IPS DF 4.7 (cell line): ENCODE measurements around the gene STK36.

ENCODE experiments used
- DNase-seq: peaks from one replicate; pipeline ENCODE4 v3.0.0-alpha.2; 2013; ENCODE audit warnings: low spot score; ENCODE audit errors: extremely low read depth

STK36 gene

DNA sequence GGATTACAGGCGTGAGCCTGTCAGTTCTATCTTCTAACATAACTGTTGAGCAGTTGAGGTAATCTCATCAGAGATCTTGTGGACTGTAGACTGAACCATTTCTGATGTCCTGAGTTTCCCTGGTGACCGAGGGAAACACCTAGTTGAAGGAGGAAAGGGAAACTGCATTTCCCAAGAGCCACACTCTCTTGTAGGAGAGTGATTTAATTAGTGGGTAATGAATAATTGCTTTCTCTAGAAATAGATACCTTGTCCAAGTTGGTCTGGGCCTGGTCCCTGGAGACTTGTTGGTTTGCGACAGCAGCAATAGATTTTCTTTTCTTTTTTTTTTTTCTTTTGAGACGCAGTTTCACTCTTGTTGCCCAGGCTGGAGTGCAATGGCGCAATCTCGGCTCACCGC, 46.2 kb downstream of the STK36 start:
- no peak for DNase-seq

DNA sequence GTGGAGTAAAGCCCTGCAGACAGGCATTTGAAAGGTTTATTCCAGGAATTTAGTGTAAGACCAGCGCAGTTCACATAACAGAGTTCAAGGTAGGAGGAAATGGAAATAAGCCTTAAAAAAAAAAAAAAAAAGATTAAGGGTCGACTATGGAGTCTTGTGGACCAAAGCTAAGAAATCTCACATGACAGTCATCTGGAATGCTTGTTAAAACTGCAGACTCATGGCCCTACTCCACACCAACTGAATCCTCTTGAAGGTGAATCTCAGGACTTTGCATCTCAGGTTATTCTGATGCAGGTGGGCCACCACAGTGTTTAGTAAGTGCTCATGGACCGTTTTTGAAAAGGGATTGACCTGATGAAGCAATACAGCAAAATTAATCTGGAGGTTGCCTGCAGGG, 47.6 kb downstream of the STK36 start:
- no peak for DNase-seq

DNA sequence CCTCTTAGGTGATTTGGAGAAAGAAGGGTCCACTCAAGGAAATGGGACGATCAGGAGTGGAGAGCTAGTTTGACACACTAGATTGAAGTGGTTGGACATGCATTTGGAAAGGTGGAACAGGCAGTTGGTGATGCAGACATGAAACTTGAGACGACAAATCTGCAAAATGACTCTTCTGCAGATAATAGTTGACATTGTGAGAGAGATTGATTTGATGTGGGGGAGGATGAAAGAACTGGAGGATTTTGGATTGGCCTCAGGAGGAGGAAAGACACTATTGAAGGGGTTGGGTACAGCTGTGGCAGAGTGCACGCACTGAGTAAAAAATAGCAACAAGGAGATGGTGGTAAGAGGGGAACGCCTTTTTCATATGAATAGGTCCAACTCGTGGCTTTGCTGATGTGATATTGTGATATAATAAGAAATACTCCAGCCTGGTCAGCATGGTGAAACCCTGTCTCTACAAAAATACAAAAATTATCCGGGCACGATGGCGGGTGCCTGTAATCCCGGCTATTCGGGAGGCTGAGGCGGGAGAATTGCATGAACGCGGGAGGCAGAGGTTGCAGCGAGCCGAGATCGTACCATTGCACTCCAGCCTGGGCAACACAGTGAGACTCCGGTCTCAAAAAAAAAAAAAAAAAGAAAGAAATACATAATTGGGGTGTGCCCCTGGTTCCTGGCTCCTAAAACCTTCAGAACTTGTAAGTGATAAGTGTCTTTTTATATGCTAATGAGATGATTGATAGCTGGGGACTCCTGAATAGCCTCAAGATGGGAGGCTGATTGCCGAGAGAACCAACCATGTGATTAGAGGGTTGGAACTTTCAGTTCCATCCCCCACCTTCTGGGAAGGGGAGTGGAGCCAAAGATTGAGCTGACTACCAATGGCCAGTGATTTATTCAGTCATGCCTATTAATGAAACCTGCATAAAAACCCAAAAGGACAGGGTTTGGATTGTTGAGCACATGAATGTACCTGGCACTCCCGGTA, 48.5 kb downstream of the STK36 start:
- no peak for DNase-seq

DNA sequence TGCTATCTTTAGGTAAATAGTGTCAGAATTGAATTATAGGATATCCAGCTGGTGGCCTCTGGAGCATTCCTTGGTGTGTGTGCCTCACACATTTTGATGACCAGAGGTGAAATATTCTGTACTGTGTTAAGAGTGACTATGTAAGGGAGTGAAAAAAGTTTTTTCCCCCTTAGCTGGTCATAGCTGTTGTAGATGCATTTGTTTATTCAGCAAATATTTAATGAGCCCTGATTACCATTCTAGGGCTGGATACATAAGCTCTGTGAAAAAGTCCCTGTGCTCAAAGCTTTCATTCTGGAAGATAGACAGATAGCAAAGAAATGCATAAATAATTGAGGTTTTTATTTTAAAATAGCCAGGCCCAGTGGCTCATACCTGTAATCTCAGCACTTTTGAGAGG, 49.6 kb downstream of the STK36 start:
- DNase-seq, result no peak

DNA sequence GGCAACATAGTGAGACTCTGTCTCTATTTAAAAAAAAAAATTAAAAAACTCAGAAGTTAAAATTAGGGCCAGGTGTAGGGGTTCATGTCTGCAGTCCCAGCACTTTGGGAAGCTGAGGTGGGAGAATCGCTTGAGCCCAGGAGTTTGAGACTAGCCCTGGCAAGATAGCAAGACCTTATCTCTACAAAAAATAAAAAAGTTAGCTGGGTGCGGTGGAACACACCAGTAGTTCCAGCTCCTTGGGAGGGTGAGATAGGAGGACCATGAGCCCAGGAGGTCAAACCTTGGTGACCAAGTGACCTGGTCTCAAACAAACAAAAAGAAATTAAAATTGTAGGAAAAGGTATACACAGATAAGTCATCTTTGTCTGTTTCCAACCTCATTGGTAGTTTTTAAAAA, 50.0 kb downstream of the STK36 start:
- no peak for DNase-seq

DNA sequence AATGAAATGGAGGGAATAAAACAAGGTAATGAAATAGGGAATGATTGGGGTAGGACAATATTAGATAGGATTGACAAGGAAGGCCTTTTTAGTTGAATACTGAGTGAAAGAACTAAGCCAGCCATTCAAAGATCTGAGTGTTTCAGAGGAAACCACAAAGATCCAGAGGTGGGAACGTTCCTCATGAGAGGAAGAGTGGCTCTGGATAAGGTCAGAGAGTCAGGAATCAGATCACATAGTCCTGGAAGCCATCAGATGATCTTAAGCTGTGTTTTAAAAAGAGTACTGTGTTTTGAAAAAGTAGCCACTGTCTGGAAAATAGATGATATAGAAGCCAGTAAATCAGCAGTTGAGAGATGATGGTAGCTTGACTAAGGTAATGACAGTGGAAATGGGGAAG, 50.5 kb downstream of the STK36 start:
- no peak for DNase-seq

DNA sequence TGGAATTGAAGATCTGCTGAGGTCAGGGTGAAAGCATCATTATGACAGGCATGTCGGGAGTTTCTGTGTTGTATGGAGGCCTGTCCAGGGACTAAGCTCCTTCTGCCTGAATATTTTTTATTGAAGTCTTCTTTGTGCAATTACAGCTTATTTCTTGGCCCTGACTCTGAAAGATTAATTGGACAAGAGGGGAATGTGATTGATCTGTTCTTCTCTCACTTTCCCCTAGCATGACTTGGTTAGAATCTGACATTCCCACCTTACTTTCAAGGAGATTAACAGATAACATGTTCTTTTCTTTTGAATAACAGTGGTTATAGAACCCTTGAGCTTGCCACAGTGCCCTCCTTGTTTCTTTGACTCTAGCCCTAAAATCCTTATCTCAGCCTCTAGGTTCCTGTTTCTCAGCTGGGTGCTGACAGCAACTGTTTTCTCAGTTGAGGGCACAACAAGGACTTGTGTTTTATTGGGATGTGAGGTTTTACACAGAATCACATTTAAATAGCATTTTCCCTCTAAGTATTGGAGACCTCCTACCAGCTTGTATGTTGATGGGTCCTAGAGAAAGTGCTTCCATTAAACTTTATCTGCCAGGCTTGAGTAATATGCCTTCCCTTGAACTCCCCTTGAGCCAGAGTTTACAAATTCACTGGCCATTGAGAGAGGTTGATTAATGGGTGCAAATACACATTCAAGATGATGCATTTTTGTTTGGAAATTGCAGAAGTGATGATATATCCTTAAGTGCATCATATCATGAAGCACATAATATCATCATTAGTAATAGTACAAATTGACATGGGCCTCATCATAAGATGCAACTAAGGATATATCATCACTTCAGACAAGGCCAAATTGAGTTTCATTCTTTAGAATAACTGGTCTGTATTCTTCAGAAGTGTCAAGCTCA, 51.2 kb downstream of the STK36 start:
- no peak for DNase-seq

DNA sequence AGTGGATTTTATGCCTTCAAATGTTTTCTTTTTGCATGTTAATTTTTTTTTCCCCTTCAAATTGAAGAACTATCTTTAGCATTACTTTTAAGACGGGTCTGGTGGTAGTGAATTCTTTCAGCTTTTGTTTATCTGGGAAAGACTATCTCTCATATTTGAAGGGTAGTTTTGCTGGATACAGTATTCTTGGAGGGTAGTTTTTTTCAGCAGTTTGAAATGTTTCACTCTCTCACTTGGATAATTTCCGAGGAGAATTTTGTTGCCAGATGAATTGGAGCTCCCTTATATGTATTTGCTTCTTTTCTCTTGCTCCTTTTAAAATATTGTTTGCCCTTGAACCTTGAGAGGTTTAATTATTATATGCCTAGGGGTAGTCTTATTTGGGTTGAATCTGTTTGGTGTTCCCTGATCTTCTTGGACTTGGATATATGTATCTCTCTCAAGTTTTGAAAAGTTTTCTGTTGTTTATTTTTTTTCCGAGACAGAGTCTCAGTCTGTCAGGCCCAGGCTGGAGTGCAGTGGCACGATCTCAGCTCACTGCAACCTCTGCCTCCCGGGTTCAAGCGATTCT, 54.2 kb downstream of the STK36 start:
- DNase-seq, result no peak

DNA sequence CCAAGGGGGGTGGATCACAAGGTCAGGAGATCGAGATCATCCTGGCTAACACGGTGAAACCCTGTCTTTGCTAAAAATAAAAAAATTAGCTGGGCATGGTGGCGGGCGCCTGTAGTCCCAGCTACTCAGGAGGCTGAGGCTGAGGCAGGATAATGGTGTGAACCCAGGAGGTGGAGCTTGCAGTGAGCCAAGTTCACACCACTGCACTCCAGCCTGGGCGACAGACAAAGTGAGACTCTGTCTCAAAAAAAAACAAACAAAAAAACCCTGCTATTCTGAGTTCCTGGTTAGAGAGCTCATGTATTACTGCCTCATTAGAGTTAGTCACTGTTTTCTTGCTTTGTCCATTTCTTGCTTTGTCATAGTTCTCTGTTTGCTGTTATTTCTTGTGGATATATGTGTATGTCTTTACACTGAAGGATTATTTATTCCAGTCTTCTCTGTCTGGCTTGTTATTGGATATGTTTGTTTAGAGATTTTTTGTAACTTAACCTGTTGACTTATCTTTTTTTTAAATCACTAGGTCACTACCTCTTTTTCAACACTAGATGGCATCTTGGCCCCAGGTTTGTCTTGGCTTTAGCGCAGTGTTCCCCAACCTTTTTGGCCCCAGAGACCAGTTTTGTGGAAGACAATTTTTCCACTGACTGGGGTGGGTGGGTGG, 55.7 kb downstream of the STK36 start:
- no peak for DNase-seq

DNA sequence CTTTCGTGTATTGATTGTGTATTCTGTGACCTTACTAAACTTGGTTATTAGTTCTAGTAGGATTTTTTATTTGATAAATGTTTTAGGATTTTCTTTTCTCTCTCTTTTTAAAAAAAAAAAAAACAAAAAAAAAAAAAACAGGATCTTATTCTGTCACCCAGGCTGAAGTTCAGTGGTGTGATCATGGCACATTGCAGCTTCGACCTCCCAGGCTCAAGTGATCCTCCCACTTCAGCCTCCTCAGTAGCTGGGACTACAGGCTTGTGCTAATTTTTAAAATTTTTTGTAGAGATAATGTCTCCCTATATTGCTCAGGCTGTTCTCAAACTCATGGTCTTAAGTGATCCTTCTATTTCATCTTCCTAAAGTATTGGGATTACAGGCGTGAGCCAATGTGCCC, 57.8 kb downstream of the STK36 start:
- DNase-seq, result no peak

DNA sequence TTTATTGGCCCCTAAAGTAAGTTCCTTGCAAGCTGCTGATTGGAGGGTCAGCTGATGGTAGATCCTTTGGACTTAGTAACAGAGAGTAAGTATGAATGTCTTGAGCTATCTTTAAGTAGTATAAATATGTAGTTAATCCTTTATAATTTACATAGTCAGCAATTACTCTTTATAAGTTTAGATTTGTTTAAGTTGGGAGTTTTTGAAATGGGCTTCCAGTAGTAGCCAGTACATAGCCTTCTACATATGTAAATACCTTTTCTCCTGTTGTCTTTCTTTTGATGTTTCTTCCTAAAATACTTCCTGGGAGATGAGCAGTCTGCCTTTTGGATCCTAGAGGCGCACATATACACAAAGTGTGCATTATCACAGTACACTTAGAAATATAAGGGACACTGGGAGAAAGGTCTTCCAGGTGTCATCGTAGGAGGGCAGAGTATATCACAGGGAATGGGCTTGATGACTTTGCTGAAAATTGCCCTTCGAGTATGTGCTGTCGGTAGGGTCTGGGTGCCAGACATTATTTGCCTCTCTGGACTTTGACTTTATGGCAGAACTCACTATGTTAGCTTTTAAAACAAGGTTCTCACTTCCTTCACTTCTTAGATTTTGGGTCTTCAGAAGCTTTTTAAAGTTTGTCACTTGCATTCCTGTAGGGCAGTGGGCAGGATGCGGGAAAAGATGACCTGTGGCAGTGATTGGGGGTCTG, 60.3 kb downstream of the STK36 start:
- no peak for DNase-seq

DNA sequence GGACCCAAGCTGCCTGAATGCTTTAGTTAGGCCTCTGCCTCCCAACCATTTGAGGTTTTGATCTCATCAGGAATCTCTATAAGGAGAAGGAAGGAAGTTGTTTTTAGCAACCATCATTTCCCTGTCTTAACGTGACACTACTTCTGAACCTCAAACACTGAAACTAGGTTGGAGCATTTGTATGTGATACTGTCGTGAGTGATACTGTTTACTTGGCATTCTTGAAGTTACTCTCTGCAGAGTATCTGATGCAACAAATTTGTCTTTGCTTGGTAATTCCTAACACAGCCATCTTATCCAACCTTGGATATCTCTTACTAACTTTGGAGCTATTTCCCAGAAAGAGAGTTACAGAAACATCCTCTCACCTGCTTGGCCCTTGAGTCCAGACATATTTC, 60.9 kb downstream of the STK36 start:
- DNase-seq, result no peak

DNA sequence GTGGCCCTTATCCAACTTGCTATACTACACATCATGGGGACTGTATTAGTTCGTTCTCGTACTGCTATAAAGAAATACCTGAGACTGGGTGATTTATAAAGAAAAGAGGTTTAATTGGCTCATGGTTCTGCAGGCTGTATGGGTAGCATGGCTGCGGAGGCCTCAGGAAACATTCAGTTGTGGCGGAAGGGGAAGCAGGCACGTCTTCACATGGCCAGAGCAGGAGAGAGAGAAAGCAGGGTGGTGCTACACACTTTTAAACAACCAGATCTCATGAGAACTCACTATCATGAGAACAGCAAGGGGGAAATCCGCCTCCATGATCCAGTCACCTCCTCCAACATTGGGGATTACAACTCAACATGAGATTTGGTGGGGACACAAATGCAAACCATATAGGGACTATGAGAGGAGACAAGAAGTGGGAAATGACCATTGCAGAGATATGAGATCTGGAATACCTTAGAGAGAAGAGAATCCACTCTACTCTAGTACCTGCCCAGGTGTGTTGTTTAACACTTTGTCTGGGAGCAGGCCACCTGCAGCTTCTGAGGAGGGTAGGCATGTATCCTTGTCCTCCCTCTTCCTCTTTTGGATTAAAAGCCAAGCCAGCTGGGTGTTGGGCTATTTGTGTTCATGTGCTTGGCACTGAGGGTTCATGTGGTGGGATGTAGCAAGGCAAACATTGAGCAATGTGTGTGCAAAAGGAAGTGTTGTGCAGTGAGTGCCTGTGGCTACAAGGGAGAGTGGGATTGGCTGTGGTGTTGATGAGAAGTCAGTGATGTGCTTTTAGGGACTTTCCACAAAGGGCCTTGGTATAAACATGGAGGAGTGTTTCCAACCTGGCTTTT, 61.5 kb downstream of the STK36 start:
- DNase-seq, result no peak

DNA sequence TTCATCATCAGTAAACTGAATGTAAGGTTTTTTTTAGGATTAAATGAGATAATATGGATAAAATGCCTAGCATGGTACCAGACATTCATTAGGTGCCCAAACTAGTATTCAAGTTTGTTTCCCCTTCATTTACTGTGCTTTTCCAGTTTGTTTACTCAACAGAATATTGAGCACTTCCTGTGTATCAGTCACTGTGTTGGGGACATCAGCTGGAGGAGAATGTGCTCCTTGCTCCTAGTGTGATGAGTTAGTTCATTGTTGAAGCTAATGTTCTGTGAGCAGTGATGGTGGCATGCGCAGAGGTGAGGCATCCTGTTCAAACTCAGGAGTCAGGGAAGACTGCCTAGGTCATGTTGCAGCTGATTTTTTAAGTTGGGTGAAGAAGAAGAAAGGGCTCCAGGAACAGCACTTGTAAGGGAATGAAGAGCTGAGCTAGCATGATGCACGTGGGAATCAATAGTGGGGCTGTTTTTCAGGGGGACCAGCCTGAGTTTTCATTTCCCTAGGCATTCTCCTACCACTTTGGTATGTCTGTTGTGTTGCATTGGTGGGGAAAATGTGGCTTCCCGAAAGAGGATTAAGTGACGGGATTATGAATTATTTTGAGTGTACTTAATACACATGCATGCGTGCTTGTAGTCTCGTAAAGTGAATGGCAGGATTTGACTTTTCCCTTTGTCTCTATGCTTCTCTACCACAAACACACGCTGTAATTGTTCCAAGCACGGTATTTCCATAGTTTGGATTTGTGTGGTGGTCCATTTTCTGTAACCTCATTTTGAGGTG, 62.5 kb downstream of the STK36 start:
- no peak for DNase-seq

DNA sequence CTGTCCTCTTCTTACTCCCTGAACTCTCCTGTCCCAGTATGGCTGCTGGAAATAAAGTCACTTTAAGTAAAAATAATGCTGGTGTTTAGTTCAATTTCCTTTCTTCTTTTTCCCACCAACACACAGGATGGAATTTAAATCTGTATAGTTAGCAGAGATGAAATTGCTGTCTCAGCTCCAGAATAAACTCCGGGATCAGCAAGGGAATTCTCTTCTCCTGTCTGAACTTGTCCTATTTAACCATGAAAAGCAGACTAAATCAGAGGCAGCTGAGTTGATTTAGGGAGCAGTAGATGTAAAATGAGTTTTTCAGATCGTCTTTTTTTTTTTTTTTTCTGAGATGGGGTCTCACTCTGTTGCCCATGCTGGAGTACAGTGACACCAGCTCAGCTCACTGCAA, 64.6 kb downstream of the STK36 start:
- DNase-seq, result no peak

DNA sequence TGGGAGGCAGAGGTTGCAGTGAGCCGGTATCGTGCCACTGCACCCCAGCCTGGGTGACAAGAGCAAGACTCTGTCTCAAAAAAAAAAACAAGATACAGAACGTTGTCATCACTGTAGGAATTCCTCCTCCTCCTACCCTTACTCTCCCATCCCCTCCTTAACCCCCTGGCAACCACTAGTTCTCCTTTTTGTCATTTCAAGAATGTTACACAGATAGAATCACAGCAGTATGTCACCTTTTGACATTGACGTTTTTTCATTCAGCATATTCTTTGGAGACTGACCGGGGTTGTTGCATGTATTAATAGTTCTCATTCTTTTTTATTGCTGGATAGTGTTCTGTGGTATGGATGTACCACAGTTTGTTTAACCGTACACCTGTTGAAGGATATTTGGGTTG, 71.2 kb downstream of the STK36 start:
- DNase-seq, result no peak

DNA sequence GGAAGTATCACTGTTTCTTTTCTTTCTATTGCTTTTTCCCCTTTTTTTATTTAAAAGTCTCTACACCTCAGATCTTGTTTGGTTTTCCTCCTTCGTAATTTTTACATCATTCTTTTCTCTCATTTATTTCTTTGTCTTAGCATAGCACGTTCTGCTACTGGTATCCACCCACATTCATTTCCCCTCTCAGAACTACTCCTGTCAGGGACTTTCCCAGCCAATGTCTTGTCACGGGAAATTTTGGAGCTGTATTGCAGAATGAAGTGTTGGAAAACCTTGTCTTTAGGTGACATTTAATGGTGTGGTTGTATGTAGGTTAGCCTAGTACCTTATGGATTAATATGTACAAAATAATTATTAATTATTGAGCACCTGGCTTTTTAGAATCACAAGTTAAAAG, 72.7 kb downstream of the STK36 start:
- no peak for DNase-seq

DNA sequence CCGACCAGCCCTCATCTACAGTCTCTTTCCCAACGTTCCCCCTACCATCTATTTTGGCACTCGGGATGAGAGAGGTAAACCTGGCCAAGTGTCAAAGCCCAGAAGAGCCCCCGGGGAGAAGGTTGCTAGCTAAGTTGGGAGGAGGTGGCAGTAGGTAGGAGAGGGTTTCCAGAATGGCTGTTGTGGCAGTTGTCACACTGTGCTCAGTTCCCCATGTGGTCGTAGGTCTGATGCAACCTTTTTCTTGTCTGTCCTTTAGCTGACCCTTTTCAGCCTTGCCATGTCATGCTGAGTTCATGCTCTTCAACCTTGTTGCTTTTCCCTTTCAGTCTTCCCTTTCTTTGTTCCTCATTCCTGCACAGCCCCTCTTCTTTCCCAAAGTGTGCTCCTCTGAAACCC, 73.3 kb downstream of the STK36 start:
- DNase-seq, result no peak
